Activated T-cell treated with anti-CD3 and anti-CD28 coated beads, Interleukin-2, amount 50 U/mL, for 72 hours (primary cell): ENCODE results near the gene EXOSC9. TPM values are rescaled to one million over a fixed set of nuclear protein-coding genes. Genes with fewer than 3 reads are reported as not detected.

ENCODE experiments used
- ATAC-seq, 2 donors: fragments of 150-1000 bp; cut with Tn5 transposase; replicated peaks in 1 of 2; 2 replicates each; pipeline ENCODE4 v1.10.0; 2021; ENCODE audit warnings: moderate library complexity in 2 of 2, mild to moderate bottlenecking in 1 of 2
- DNase-seq, 2 donors: peaks; one replicate each; pipeline ENCODE4 v3.0.0; 2021 to 2022; ENCODE audit warnings: mixed read lengths in 1 of 2
- H3K27ac Mint-ChIP-seq: one replicate; pipeline ENCODE4 v1.8.0; 2022; ENCODE audit warnings: mild to moderate bottlenecking, moderate library complexity, mixed read lengths
- H3K27me3 Mint-ChIP-seq: one replicate; pipeline ENCODE4 v1.8.0; 2022; ENCODE audit warnings: low read depth, mixed read lengths
- H3K36me3 Mint-ChIP-seq, 2 donors: one replicate each; pipeline ENCODE4 v1.8.0; 2022; ENCODE audit warnings: mixed read lengths in 2 of 2, mild to moderate bottlenecking in 1 of 2; ENCODE audit not compliant: insufficient read depth in 2 of 2
- H3K4me1 Mint-ChIP-seq: one replicate; pipeline ENCODE4 v1.8.0; 2022; ENCODE audit warnings: low read depth, mixed read lengths
- H3K4me3 Mint-ChIP-seq, 2 donors: one replicate each; pipeline ENCODE4 v1.8.0; 2022; ENCODE audit warnings: mild to moderate bottlenecking in 2 of 2, mixed read lengths in 2 of 2, moderate library complexity in 2 of 2
- H3K9me3 Mint-ChIP-seq, 2 donors: one replicate each; pipeline ENCODE4 v1.8.0; 2022; ENCODE audit warnings: mixed read lengths in 2 of 2
- total RNA-seq, 2 donors: library from RNA; stranded (reverse); gene quantifications; one replicate each; pipeline ENCODE4 v1.2.3, GENCODE V29; 2022

The EXOSC9 gene
- total RNA-seq, 2 donors from 2014 or later, result 52.7 to 70.0 TPM

DNA sequence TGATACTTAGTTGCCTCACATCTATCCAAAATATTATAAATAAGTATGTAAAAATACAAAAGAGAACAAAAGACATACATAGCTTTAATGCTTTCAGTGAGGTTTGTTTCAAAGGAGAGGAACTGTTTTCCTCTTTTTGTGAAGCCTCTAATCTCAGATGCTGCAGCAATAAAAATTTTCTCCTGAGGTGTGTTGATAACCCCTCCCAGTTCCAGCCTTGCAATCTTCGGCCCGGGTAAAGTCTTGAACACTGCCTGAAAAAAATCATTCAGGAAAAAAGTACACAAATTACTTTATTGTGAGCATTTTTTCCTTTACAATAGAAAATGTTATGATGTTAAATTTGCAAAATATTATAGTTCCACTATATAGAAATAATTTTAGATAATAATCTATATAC is 60.3 kb downstream of the EXOSC9 start:
- no peak for DNase-seq
- ATAC-seq, result no peak
- H3K4me1 Mint-ChIP-seq, result peaks cover 13% of the 10 kb centered on the region
- no peak overlapping the region for H3K4me3 Mint-ChIP-seq
- H3K36me3 Mint-ChIP-seq, result peaks cover 2 to 6% of the 10 kb centered on the region in 2 donors
- H3K9me3 Mint-ChIP-seq, result no peaks in the 10 kb centered on the region
- H3K27me3 Mint-ChIP-seq, result no peaks in the 10 kb centered on the region
- no peak overlapping the region for H3K27ac Mint-ChIP-seq

DNA sequence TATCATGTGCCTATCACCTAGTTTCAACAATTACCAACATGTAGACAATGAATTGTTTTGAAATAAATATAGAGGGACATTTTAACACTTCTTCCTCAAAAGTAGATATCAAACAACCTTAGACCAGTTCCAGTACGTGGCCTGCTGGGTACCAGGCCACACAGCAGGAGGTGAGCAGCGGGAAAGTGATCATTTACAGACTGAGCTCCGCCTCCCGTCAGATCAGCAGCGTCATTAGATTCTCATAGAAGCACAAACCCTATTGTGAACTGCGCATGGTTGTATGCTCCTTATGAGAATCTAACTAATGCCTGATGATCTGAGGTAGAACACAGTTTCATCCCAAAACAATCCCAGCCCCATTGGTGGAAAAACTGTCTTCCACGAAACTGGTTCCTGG is 62.7 kb downstream of the EXOSC9 start:
- H3K36me3 Mint-ChIP-seq, result peaks cover 4 to 16% of the 10 kb centered on the region in 2 donors
- DNase-seq (no peak), ATAC-seq (no peak)
- H3K9me3 Mint-ChIP-seq, result peaks cover 0 to 2% of the 10 kb centered on the region in 2 donors
- H3K27me3 Mint-ChIP-seq, result no peaks in the 10 kb centered on the region
- H3K4me3 Mint-ChIP-seq, result no peak overlapping the region
- peaks cover 16% of the 10 kb centered on the region for H3K4me1 Mint-ChIP-seq
- H3K27ac Mint-ChIP-seq, result no peak overlapping the region

Other genes with a start within 250 kb of the EXOSC9 start
- 100 to 1,000 TPM in 1 of 2 donors, 10 to 100 TPM in 1; 64.1 to 110 TPM for gene ANXA5, start 104.3 kb upstream of the EXOSC9 start, total RNA-seq
- not detected for gene SMIM43, start 36.2 kb upstream of the EXOSC9 start, total RNA-seq
- gene CCNA2, start 22.6 kb downstream of the EXOSC9 start, total RNA-seq, result 10 to 100 TPM; 69.0 to 74.8 TPM
- gene BBS7, start 69.2 kb downstream of the EXOSC9 start, total RNA-seq, result 10 to 100 TPM; 13.6 to 14.0 TPM
- under 1 TPM; 0.46 to 0.51 TPM for gene TRPC3, start 150.7 kb downstream of the EXOSC9 start, total RNA-seq